Measurements from ENCODE around the gene ABCD1. TPM values are rescaled to one million over a fixed set of nuclear protein-coding genes. Genes with fewer than 3 reads are reported as not detected.

Gene ABCD1
- total RNA-seq, 1 donor from 2014 or later: 3.7 TPM

- DNase-seq (ENCODE audit: low spot score in 2 of 2): peak; percentile 4 to 30
- FAIRE-seq: no peak
Observed at GRCh38 chrX:153770601-153771414, 46.2 kb downstream of the ABCD1 start.

GRCh38 chrX:153771415-153772315, 47.0 kb downstream of the ABCD1 start:
- FAIRE-seq (no peak), DNase-seq (ENCODE audit: low spot score in 2 of 2) (peak in 1 of 2 donors; percentile 44)

- FAIRE-seq: no peak
- peak in 1 of 2 donors; percentile 38 for DNase-seq (ENCODE audit: low spot score in 2 of 2)
Observed at GRCh38 chrX:153772316-153773217, 47.9 kb downstream of the ABCD1 start.

- peak in 1 of 2 donors; percentile 31 for DNase-seq (ENCODE audit: low spot score in 2 of 2)
- no peak for FAIRE-seq
Observed at GRCh38 chrX:153773218-153773611, 48.6 kb downstream of the ABCD1 start.

DNA sequence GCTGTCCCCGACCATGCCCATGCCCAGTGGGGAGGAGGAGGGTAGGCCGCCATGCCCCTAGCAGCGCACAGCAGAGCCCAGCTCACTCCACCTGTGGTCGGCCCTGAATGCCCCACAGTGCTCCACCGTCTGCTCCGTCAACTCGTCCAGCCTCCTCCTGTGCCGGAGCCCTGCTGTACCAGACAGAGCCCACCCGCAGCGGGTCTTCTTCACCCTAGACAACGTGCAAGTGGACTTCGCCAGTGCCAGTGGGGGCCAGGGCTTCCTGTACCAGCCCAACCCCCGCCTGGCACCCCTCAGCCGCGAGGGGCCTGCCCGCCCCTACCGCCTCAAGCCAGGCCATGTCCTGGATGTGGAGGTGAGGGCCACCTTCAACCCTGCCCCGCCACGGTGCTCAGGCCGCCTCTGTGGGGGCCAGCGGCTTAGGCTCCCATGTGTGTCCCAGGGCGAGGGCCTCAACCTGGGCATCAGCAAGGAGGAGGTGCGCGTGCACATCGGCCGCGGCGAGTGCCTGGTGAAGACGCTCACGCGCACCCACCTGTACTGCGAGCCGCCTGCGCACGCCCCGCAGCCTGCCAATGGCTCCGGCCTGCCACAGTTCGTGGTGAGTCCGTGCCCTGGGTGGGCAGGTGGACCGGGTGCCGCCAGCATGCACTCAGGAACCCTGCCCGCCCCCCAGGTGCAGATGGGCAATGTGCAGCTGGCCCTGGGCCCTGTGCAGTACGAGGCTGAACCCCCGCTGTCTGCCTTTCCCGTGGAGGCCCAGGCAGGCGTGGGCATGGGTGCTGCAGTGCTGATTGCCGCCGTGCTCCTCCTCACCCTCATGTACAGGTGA, 49.3 kb downstream of the ABCD1 start:
- DNase-seq (ENCODE audit: low spot score in 2 of 2) (peak in 1 of 2 donors; percentile 40), FAIRE-seq (no peak)

DNA sequence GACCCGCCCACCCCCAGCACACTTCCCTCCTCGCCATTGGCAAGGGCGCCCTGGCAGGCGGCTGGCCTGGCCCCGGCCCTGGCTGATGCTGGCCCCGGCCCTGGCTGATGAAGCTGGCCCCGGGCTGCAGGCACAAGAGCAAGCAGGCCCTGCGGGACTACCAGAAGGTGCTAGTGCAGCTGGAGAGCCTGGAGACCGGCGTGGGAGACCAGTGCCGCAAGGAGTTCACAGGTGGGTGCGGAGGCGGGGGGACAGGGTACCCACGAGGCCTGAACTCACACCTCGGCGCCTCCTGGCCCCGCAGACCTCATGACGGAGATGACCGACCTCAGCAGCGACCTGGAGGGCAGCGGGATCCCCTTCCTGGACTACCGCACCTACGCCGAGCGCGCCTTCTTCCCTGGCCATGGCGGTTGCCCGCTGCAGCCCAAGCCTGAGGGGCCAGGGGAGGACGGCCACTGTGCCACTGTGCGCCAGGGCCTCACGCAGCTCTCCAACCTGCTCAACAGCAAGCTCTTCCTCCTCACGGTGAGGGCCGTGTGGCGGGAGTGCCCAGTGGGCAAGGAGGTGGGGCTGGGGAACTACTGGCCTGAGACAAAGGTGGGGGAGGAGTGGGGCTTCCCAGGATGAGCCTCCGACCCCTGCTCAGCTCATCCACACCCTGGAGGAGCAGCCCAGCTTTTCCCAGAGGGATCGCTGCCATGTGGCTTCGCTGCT, 50.1 kb downstream of the ABCD1 start:
- no peak for DNase-seq (ENCODE audit: low spot score in 2 of 2)
- FAIRE-seq: no peak

DNA sequence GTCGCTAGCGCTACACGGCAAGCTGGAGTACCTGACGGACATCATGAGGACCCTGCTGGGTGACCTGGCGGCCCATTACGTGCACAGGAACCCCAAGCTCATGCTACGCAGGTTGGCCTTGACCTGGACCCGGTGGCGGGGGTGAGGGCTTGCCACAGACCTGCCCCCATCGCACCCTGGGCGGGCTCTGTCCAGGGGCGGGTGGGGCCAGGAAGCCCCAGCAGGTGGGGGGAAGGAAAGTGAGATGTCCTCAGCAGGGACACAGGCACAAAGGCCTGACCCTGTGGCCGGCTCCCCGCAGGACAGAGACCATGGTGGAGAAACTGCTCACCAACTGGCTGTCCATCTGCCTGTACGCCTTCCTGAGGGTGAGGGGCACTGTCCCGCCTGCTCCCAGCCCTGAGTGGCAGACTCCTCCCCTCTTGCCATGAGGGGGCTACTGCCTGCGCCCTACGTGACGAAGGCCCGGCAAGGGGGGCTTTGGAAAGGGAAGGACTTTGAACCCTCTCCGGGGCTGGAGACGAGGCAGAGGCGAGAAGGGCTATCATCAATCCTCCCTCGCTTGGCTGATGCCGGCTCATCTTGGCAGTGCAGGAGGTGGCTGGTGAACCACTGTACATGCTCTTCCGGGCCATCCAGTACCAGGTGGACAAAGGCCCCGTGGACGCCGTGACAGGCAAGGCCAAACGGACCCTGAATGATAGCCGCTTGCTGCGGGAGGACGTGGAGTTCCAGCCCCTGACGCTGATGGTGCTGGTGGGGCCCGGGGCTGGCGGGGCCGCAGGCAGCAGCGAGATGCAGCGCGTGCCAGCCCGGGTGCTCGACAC, 50.9 kb downstream of the ABCD1 start:
- FAIRE-seq (no peak), DNase-seq (ENCODE audit: low spot score in 2 of 2) (no peak)

- no peak for DNase-seq (ENCODE audit: low spot score in 2 of 2)
- no peak for FAIRE-seq
Observed at GRCh38 chrX:153776120-153776599, 51.5 kb downstream of the ABCD1 start.

GRCh38 chrX:153776611-153777045, 52.0 kb downstream of the ABCD1 start:
- FAIRE-seq (no peak), DNase-seq (ENCODE audit: low spot score in 2 of 2) (no peak)

DNA sequence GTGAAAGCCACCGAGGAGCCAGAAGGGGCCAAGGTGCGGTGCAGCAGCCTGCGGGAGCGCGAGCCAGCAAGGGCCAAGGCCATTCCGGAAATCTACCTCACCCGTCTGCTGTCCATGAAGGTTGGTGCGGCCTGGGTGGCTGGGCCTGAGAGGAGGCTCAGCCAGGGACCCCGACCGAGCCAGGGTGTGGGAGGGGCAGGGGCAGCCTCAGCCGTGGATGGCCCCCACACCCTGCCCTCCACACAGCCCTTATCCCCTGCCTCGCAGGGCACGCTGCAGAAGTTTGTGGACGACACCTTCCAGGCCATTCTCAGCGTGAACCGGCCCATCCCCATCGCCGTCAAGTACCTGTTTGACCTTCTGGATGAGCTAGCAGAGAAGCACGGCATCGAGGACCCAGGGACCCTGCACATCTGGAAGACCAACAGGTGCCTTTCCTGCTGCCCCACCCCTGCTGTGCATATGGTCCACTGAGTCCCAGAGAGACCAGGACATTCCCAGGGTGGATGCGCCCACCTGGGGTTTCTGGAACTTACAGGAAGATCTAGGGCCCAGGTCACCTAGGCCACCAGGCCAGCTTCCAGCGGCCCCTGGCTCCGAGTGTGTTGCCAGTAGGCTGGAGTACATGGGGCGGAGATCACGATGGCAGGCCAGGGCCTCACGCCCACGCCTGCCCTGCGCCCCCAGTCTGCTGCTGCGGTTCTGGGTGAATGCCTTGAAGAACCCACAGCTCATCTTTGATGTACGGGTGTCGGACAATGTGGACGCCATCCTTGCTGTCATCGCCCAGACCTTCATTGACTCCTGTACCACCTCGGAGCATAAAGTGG, 52.8 kb downstream of the ABCD1 start:
- DNase-seq (ENCODE audit: low spot score in 2 of 2) (no peak), FAIRE-seq (no peak)

DNA sequence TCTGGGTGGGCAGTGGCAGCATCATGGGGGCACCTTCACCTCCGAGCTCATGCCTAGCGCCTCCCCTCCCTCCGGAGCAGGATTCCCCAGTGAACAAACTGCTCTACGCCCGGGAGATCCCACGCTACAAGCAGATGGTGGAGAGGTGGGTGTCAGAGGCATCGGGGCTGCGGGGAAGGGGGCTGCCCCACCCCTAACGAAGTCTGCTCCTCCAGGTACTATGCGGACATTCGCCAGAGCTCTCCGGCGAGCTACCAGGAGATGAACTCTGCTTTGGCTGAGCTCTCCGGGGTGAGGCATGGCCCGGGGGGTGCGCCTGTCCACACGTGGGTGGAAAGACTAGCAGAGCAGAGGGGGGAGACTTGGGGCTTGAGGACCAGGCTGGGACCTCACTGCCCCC, 53.5 kb downstream of the ABCD1 start:
- DNase-seq (ENCODE audit: low spot score in 2 of 2) (no peak), FAIRE-seq (no peak)

GRCh38 chrX:153778684-153779101, 54.0 kb downstream of the ABCD1 start:
- DNase-seq (ENCODE audit: low spot score in 2 of 2) (no peak), FAIRE-seq (no peak)

DNA sequence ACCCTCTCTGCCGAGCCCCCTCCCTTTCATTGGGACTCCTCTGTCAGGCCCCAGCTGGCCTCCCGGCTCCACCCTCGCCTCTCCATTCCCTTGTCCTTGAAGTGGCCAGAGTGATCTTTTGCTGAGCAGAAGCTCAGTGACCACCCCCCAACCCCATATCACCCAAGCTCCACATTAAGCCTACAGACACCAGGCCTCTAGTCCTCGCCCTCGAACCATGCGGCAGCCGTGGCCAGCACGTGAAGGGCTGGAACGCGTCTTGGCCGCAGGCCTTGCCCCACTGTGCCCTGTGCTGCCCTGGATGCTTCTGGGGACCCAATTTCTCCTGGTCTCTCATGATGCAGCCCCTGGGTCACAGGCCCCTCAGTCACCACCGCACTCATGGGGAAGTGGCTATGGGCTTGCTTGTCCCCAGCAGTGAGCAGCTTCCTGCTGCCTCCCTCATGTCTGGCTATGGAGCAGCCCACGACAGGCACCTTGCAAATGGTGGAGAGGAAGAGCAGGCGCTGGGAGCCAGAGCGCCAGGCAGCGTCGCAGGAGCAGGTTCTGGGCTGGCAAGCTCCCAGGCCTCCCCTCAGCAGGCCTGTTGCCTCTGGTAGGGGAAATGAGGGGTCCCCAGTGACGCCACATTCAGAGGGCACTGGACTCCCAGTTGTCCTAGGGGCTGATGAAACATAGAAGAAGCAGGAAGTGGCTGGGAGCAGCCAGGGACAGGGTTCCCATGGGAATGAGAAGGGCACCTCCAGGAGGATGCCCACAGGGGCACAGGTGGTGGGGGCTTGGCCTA, 55.4 kb downstream of the ABCD1 start:
- DNase-seq (ENCODE audit: low spot score in 2 of 2): no peak

GRCh38 chrX:153780678-153781427, 56.2 kb downstream of the ABCD1 start, which contains the start of gene SRPK3:
TSS of gene SRPK3 (plus strand) at chrX:153781041. CDS start at chrX:153781087, 46 bp downstream.
- DNase-seq (ENCODE audit: low spot score in 2 of 2): peak; percentile 48 to 56
- FAIRE-seq: no peak

More for the DNA sequence above, 55.4 kb downstream of the ABCD1 start:
- no peak for FAIRE-seq

- no peak for FAIRE-seq
- no peak for DNase-seq (ENCODE audit: low spot score in 2 of 2)
Observed at GRCh38 chrX:153781428-153782047, 56.9 kb downstream of the ABCD1 start.

Data from frontal cortex (tissue), 4 donors.